Stimulated activated CD8-positive, alpha-beta memory T cell treated with anti-CD3 and anti-CD28 coated beads, Interleukin-4, amount 100 ng/mL, for 4 hours (primary cell): ENCODE measurements around the gene TACO1.

Experiments used
- DNase-seq, 2 donors: peaks; one replicate each; pipeline ENCODE4 v3.0.0-alpha.2; 2020; ENCODE audit warnings: low read depth in 2 of 2, low spot score in 1 of 2

TACO1 gene

GRCh38 chr17:63600569-63601438, at the start of gene TACO1:
Gene TACO1 (plus strand): TSS chr17:63600895. CDS start chr17:63601084, 189 bp downstream.
- DNase-seq, result peak; percentile 56 to 62

- DNase-seq, result no peak
These were observed 48.5 kb upstream of the TACO1 start for GRCh38 chr17:63552211-63552610.

- no peak for DNase-seq
These were observed 45.1 kb upstream of the TACO1 start for GRCh38 chr17:63555500-63556156.

- no peak for DNase-seq
These were observed 43.3 kb upstream of the TACO1 start for GRCh38 chr17:63557416-63557815.

GRCh38 chr17:63558441-63558840, 42.3 kb upstream of the TACO1 start:
- DNase-seq, result no peak

- DNase-seq, result no peak
These were observed 38.9 kb upstream of the TACO1 start for GRCh38 chr17:63561819-63562218.

GRCh38 chr17:63563339-63563738, 37.4 kb upstream of the TACO1 start:
- no peak for DNase-seq

- DNase-seq, result no peak
These were observed 36.1 kb upstream of the TACO1 start for GRCh38 chr17:63564562-63564961.

GRCh38 chr17:63567229-63567628, 33.5 kb upstream of the TACO1 start:
- no peak for DNase-seq

- no peak for DNase-seq
These were observed 32.1 kb upstream of the TACO1 start for GRCh38 chr17:63568563-63568962.

GRCh38 chr17:63571632-63572310, 28.9 kb upstream of the TACO1 start:
- DNase-seq, result no peak

GRCh38 chr17:63573634-63574033, 27.1 kb upstream of the TACO1 start:
- no peak for DNase-seq

GRCh38 chr17:63578027-63578768, 22.5 kb upstream of the TACO1 start:
- DNase-seq, result no peak

GRCh38 chr17:63578769-63579111, 22.0 kb upstream of the TACO1 start:
- no peak for DNase-seq

- DNase-seq, result no peak
These were observed 21.1 kb upstream of the TACO1 start for GRCh38 chr17:63579633-63580032.

- no peak for DNase-seq
These were observed 12.9 kb upstream of the TACO1 start for GRCh38 chr17:63587770-63588169.

GRCh38 chr17:63588797-63589196, 11.9 kb upstream of the TACO1 start:
- DNase-seq, result no peak

- no peak for DNase-seq
These were observed 11.0 kb upstream of the TACO1 start for GRCh38 chr17:63589646-63590045.

- DNase-seq, result no peak
These were observed 7.9 kb upstream of the TACO1 start for GRCh38 chr17:63592797-63593196.

GRCh38 chr17:63595132-63595531, 5.6 kb upstream of the TACO1 start:
- DNase-seq, result no peak

GRCh38 chr17:63596856-63597586, 3.7 kb upstream of the TACO1 start:
- DNase-seq, result no peak
